Ramos (cell line): Measurements from ENCODE around the gene ZNF337.
"Not testable (repeated sequence)": the region's sequence is repeated elsewhere in the genome, so short reads cannot be mapped to it uniquely, and the experiment has no call there.

Source experiments
- in situ Hi-C: fragments of 300-500 bp; cut with MboI; formaldehyde crosslinking; loops from one replicate; pipeline ENCODE4 v1.14.3; 2022; ENCODE audit warnings: low sequenced_read_pairs; ENCODE audit not compliant: unreplicated experiment

Gene ZNF337

DNA sequence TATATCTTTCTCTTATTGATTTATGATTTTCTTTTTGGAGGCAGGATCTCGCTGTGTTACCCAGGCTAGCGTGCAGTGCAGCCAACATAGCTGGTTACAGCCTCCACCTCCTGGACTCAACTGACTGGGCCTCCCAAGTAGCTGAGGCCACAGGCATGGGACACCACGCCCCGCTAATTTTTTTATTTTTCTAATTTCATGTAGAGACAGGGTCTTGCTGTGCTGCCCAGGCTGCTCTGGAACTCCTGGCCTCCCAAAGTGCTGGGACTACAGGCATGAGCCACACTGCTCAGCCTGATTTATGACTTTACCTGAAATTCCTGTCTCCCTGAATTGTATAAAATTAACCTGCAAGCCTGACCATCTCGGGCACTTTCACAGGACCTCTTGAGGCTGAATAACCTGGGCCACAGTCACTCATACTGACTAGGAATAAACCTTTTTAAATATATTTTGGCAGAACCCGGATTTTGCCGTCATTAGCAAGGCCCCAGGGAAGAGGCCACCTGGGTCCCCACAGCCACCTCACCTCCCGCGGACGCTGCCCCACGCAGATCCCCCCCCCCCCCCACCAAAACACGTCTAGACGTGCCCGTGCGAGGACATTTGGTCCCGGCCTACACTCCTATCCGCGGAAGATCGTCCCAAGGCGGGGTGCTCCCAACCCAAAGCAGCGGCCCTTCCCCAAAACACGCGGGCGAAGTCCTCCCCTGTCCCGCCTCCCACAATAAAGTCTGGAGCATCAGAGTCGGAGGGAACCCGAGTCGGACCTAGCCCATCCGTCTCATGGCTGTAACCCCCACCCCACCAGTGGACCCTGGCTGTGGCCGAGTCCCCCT, 902 bp downstream of the ZNF337 start:
- in situ Hi-C loops, result no loop called here

GRCh38 chr20:25692499-25692898, 4.2 kb downstream of the ZNF337 start:
- in situ Hi-C loops, result no loop called here

DNA sequence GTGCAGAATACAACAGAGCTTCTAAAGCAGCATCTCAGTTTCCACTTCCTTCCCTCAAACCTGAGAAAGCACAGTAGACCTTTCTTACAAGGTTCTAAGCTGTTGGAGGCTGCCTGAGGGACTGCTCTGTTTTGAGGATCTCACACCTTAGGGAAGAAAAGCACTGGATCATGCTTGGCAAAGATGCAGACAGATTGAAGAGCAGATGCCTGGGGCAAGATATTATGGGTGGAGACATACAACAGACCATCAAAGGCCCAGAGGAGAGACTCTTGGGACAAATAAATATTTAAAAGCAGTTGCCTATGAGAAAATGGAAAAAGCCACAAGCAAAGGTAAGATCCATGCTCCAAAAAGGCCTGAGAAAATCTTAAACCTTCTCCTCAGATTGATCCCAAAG, 6.2 kb downstream of the ZNF337 start:
- in situ Hi-C loops, result no loop called here

- in situ Hi-C loops, result no loop called here
Observed at GRCh38 chr20:25686081-25687067, 10.3 kb downstream of the ZNF337 start.

DNA sequence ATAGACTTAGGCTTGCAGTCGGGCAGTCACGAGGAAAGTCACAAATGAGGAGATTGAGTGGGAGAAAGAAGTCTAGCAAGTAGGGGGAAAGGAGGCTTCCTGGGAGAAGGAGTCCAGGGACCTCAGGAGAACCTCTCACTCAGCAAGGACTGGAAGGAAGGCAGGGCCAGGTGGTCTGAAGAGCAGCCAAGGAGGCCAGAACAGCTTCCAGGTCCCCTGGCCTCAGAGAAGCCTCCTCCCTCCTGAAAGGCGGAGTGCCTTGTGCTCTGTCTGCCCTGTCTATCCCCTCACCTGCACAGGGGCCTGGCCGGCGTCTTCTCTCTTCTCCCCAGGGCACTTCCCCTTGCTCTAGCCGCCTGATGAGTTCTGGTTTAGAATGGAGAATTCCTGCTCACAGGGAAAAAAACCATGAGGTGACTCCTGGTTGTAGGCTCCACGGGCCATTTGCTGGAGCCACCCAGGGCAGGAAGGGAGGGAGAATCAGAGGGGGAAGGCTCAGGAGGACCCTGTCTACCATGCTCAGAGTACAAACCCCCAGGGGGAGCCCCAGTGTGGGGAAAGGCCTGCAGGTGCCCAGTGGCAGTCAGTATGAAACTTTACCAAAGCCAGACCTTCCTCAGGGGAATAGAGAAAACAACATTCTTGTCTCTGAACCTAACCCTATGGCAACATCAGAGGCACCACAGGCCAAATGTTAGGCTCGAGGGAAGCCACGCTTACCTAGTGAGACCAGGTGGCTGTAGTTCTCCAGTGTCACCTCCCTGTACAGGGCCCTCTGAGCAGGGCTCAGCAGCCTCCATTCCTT, 11.2 kb downstream of the ZNF337 start:
- in situ Hi-C loops, result no loop called here

GRCh38 chr20:25683826-25684225, 12.8 kb downstream of the ZNF337 start:
- in situ Hi-C loops, result not testable (repeated sequence)

DNA sequence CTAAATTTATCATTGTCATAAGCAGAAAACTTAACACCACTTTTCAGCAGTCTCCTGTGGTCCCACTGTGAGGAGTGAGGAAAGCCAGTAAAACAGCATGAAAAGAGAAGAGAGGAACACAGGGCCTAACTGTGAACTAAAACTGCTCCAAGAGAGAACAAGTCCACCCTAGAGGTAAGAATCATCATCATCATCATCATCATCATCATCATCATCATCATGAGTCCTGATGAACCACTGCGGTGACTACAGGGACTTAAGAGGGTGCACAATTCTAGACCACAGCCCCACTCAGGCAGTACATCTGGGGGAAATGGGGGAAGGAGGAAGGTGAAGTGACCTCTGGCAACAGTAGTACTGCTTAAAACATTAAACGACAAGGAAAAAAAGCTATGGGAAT, 13.6 kb downstream of the ZNF337 start:
- in situ Hi-C loops, result no loop called here

GRCh38 chr20:25676164-25676809, 20.4 kb downstream of the ZNF337 start:
- in situ Hi-C loops, result no loop called here

GRCh38 chr20:25675161-25675560, 21.5 kb downstream of the ZNF337 start:
- in situ Hi-C loops, result no loop called here

GRCh38 chr20:25672659-25673235, 23.9 kb downstream of the ZNF337 start:
- in situ Hi-C loops, result no loop called here

DNA sequence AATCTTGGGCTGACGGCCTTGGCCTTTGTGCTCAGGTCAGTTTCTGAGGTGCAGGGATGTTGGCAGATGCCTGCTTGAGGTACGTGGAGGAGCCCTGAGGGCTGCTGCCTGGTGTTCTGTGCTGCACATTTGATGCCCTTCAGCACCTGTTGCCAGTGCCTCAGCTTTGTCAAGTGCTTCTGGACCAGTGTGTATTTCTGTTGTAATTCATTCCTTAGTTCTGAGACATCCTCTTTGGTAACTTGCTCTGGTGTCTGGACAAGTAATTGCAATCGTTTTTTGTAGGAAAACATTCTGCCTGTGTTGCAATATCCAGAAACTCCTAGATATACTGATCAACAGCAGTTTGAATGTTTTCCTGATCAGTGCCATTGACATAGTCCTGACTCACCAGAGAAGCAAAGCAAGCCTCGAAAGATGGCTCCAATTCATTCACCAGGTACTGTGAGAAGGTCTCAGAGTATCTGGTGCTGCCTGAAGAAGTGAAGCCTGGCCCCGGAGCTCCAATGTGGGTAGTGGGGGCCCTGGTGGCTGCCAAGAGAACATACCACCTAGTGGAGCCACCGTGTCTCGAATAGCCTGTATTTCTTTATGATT, 26.7 kb downstream of the ZNF337 start:
- in situ Hi-C loops, result no loop called here

GRCh38 chr20:25668446-25668845, 28.2 kb downstream of the ZNF337 start:
- in situ Hi-C loops, result no loop called here

DNA sequence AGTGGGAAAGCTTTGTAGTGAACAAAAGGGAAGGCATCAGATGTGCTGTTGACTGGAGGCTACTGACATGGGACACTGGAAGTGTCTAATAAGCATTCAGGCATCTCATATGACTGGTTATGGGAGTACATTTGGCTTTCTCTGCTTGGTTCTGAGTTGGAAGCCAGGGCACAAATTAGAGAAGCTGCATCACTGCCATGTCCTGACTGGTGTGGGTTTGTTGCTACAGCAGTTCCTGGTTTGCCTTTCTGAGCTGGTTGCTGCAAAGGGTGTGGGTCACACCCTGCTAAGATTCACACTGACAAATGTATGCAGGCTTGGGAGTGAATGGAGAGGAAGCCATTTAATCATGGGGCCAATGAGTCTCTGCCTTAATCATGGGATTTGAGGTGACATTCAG, 36.7 kb downstream of the ZNF337 start:
- in situ Hi-C loops, result no loop called here

GRCh38 chr20:25654487-25654886, 42.2 kb downstream of the ZNF337 start:
- in situ Hi-C loops, result no loop called here

DNA sequence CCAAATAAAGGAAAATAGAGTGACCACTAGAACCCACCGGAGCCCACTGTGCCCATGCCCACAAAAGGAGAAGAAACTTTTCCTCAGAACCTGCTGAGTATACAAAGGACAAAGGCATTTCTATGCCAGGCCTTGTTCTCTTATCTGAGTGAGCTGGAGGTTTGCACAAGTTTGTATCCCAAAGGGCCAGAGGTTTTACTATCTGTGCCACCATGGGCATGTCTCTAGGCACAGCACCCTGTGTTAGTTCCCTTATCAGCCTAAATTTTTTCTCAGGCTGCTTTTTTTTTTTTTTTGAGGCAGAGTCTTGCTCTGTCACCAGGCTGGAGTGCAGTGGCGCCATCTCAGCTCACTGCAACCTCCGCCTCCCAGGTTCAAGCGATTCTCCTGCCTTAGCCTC, 43.8 kb downstream of the ZNF337 start:
- in situ Hi-C loops, result not testable (repeated sequence)

DNA sequence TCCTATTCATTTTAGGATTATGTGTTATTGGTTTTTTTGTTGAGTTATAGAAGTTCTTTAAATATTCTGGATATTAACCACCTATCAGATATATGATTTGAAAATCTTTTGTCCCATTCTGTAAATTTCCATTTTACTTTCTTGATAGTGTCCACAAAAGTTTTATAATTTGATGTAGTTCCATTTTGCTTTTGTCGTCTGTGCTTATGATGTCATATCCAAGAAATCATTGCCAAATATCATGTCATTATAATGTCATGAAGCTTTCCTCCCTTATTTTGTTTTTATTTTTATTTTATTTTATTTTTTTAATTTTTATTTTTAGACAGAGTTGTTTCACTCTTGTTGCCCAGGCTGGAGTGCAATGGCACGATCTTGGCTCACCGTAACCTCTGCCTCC, 51.8 kb downstream of the ZNF337 start:
- in situ Hi-C loops, result no loop called here

DNA sequence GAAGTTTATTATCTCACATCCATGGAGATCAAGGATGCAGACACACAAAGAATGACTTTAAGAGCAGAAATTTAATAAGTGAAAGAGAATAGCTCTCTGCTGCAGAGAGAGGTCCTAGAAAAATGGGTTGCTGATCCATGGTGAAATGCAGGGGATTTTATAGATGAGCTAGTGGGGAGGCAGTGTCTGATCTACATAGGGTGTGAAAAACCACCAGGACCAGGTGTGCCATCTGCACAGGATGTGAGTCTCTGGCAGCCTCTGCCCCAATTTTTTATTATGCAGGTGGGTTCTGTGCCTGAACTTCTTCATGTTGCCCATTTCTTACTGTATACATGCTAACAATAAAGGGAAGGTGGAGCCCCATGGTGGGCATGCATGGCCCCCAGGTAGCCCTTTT, 52.9 kb downstream of the ZNF337 start:
- in situ Hi-C loops, result no loop called here

GRCh38 chr20:25637247-25637646, 59.4 kb downstream of the ZNF337 start:
- in situ Hi-C loops, result no loop called here
